Hematopoietic multipotent progenitor cell (in vitro differentiated cells): ENCODE data around the gene NRBF2. TPM values are rescaled to one million over a fixed set of nuclear protein-coding genes. Genes with fewer than 3 reads are reported as not detected.

ENCODE experiments used
- DNase-seq, 3 donors: peaks; one replicate each; pipeline ENCODE4 v3.0.0-alpha.2; 2011 to 2015; ENCODE audit warnings: low read depth in 2 of 3, low spot score in 2 of 3
- total RNA-seq: library from RNA; depleted of rRNA; stranded (reverse); fragments of >200 nt; gene quantifications from one replicate; pipeline ENCODE4 v1.2.3, GENCODE V29; 2012

Gene NRBF2
- total RNA-seq, 1 donor = 5.4 TPM

GRCh38 chr10:63157845-63158624 lies 24.9 kb downstream of the NRBF2 start:
- peak; percentile 54 to 86 (median 78) for DNase-seq

- no peak for DNase-seq
Observed at GRCh38 chr10:63161592-63161991, 28.5 kb downstream of the NRBF2 start.

GRCh38 chr10:63164166-63164623 lies 31.1 kb downstream of the NRBF2 start:
- DNase-seq = no peak

GRCh38 chr10:63165249-63165648 lies 32.1 kb downstream of the NRBF2 start:
- no peak for DNase-seq

GRCh38 chr10:63166742-63167258 lies 33.7 kb downstream of the NRBF2 start:
- peak; percentile 28 to 90 (median 58) for DNase-seq

GRCh38 chr10:63168821-63169462 lies 35.8 kb downstream of the NRBF2 start:
- no peak for DNase-seq

- DNase-seq = no peak
Observed at GRCh38 chr10:63169624-63170023, 36.5 kb downstream of the NRBF2 start.

- DNase-seq = no peak
Observed at GRCh38 chr10:63171255-63171855, 38.2 kb downstream of the NRBF2 start.

GRCh38 chr10:63171926-63172325 lies 38.8 kb downstream of the NRBF2 start:
- no peak for DNase-seq

GRCh38 chr10:63173468-63174232 lies 40.5 kb downstream of the NRBF2 start:
- no peak for DNase-seq

GRCh38 chr10:63175534-63175933 lies 42.4 kb downstream of the NRBF2 start:
- no peak for DNase-seq

- DNase-seq = no peak
Observed at GRCh38 chr10:63192826-63193225, 59.7 kb downstream of the NRBF2 start.

- DNase-seq = no peak
Observed at GRCh38 chr10:63197344-63198092, 64.4 kb downstream of the NRBF2 start.

- no peak for DNase-seq
Observed at GRCh38 chr10:63199716-63200115, 66.6 kb downstream of the NRBF2 start.

GRCh38 chr10:63200431-63200830 lies 67.3 kb downstream of the NRBF2 start:
- DNase-seq = no peak

- DNase-seq = no peak
Observed at GRCh38 chr10:63201118-63201517, 68.0 kb downstream of the NRBF2 start.
